Middle frontal gyrus (tissue), 1 donor: Measurements from ENCODE around the gene ALPG.
"Not testable (repeated sequence)": the region's sequence is repeated elsewhere in the genome, so short reads cannot be mapped to it uniquely, and the experiment has no call there.

Source experiments
- DNase-seq: peaks from one replicate; pipeline ENCODE4 v3.0.0-alpha.2; 2015; ENCODE audit warnings: low spot score; ENCODE audit errors: extremely low spot score

Gene ALPG

GRCh38 chr2:232406556-232407310, at the start of gene ALPG:
Gene ALPG, plus strand, starts transcription at chr2:232406844. Its CDS starts 51 bp downstream, at chr2:232406895.
- DNase-seq: no peak

GRCh38 chr2:232361646-232362045, 45.0 kb upstream of the ALPG start:
- no peak for DNase-seq

- no peak for DNase-seq
Observed at GRCh38 chr2:232362174-232362900, 44.3 kb upstream of the ALPG start.

GRCh38 chr2:232363064-232363783, 43.4 kb upstream of the ALPG start:
- not testable (repeated sequence) for DNase-seq

GRCh38 chr2:232363784-232364615, 42.6 kb upstream of the ALPG start:
- no peak for DNase-seq

GRCh38 chr2:232364806-232365594, 41.6 kb upstream of the ALPG start:
- not testable (repeated sequence) for DNase-seq

GRCh38 chr2:232365621-232366321, 40.9 kb upstream of the ALPG start:
- DNase-seq: no peak

GRCh38 chr2:232366461-232366860, 40.2 kb upstream of the ALPG start:
- not testable (repeated sequence) for DNase-seq

GRCh38 chr2:232367016-232367415, 39.6 kb upstream of the ALPG start:
- no peak for DNase-seq

GRCh38 chr2:232367591-232368233, 38.9 kb upstream of the ALPG start:
- DNase-seq: no peak

GRCh38 chr2:232368311-232368731, 38.3 kb upstream of the ALPG start:
- DNase-seq: no peak

- no peak for DNase-seq
Observed at GRCh38 chr2:232369126-232369951, 37.3 kb upstream of the ALPG start.

- DNase-seq: not testable (repeated sequence)
Observed at GRCh38 chr2:232370007-232370406, 36.6 kb upstream of the ALPG start.

- DNase-seq: no peak
Observed at GRCh38 chr2:232372231-232373208, 34.1 kb upstream of the ALPG start.

- DNase-seq: peak; percentile 13
Observed at GRCh38 chr2:232374356-232374755, 32.3 kb upstream of the ALPG start.

- DNase-seq: no peak
Observed at GRCh38 chr2:232375164-232375563, 31.5 kb upstream of the ALPG start.

GRCh38 chr2:232376260-232376659, 30.4 kb upstream of the ALPG start:
- DNase-seq: no peak
